NCI-H146 (cell line): ENCODE data around the gene GCSH.
"Not testable (repeated sequence)": the region's sequence is repeated elsewhere in the genome, so short reads cannot be mapped to it uniquely, and the experiment has no call there.

Experiments
- DNase-seq: peaks from one replicate; lab custom pipeline; 2025; lab: John Stamatoyannopoulos, UW

The GCSH gene

GRCh38 chr16:81095953-81096714, at the start of gene GCSH:
GCSH (minus strand) TSS chr16:81096395; CDS start chr16:81096278, 117 bp downstream.
- peak; percentile 96 for DNase-seq

DNA sequence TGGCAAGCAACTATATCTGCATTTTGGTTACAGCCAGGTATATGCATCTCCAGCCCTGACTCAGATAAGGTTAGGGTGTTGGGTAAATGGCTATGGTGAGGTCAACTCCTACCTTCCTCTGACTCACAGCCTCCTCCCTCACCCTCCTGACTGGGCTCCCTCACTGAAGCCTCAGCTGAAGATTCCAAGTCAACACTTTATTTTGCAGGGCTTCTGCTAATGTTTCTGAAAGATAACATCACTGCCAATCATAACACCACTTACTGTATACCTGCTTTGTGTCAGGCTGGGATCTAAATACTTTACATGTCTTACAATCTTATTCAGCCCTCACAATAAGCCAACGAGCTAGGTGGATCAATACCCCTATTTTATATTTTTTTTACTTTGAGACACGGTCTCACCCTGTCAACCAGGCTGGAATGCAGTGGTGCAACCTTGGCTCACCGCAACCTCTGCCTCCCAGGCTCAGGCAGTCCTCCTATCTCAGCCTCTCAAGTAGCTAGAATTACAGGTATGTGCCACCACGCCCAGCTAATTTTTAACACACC, 47.8 kb upstream of the GCSH start:
- no peak for DNase-seq

DNA sequence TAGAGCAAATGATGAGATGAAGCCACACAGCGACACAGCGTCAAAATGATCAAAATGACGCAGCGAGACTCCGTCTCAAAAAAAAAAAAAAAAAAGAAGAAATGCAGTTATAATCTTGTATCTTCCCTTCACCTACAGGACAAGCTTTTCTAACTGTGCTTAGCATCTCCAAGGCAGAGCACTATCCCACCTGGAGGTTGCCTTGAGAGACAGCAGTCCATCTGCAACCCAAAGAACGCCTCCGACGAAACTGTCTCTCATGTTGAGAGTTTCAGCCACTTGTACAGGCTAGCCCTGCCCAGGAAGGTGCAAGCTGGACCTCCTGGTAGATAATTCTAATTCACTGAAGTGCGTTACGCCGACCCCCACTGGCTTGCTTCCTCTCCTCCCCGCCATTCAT, 46.7 kb upstream of the GCSH start:
- DNase-seq: no peak

DNA sequence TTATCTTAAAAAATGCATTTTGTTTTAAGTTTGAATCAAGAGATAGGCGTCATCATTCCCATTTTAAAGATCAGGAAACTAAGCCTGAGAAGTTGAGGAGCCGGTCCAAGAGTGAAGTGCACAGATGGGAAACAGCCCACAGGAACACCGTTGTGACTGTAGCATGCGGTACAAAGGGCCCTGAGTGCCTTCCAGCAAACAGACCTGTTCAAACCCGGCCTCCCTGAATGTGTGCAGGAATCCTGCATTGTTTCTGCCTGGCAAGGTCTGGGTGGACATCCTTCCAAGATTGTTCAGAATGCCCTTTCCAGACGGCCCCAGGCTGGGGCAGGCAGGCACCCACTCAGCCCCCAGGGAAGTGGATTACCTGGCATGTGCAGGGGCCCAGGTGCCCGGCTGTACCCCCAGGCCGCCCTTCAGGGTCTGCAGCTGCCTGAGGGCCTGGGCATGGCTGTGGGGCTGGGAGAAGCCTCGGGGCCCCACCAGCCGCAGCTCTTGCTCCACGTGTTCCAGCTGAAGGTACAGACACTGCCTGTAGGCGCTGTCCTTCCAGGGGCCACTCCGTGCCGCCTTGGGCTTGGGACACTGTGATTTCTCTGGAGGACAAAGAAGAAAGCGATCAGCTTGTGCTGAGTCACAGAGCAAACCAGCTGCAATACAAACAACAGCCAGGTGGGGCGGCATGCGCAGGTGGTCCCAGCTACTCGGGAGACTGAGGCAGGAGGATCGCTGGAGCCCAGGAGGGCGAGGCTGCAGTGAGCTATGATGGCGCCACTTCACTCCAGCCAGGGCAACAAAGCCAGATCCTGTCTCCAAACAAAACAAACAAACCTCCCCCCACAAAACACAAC, 45.0 kb upstream of the GCSH start:
- no peak for DNase-seq

DNA sequence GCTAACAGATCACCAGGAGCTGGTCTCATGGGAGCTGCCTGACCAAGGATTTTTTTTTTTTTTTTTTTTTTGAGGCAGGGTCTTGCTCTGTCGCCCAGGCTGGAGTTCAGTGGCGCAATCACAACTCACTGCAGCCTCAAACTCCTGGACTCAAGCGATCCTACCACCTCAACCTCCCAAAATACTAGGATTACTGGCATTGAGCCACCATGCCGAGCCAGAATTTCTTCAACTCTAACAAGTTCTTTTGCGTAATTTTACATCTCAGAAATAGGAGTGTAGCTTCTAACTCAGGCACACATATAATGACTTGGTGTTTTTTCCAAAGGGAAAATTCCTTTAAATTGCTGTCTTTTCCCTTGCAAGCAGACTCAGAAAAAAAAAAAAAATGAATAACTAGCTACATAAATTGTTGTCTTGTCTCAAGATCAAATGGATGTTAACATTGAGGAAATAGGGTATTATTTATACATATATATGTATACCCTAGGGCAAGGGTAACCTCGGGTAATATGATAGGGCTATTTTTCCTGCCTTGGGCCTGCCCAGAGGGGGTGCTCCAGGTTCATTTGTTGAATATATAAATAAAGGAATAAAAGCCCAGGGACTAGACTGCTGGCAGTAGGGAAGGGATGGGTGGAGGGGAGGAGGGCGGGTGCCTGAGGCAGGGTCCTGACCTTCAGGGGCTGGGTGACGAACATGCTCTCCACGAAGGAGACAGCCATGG, 42.8 kb upstream of the GCSH start:
- DNase-seq: peak; percentile 64

DNA sequence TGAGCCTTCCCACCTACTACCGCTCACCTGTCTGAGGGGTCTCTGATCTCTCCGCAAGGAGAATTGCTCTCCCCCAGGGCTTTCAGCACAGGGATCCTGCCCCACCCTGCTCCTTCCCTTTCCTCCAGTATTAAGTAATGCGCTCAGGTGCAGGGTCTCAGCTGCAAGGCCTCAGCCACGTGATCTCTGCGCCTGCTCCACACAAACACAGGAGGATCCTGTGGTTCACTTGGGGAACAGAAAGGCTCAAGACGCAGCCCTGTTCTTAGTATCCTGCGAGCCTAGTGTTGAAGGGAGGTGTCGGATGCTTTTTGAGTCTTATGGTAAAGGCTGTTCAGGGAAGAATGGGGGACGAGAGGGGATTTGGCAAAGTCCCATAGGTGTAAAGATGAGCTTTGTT, 41.6 kb upstream of the GCSH start:
- no peak for DNase-seq

DNA sequence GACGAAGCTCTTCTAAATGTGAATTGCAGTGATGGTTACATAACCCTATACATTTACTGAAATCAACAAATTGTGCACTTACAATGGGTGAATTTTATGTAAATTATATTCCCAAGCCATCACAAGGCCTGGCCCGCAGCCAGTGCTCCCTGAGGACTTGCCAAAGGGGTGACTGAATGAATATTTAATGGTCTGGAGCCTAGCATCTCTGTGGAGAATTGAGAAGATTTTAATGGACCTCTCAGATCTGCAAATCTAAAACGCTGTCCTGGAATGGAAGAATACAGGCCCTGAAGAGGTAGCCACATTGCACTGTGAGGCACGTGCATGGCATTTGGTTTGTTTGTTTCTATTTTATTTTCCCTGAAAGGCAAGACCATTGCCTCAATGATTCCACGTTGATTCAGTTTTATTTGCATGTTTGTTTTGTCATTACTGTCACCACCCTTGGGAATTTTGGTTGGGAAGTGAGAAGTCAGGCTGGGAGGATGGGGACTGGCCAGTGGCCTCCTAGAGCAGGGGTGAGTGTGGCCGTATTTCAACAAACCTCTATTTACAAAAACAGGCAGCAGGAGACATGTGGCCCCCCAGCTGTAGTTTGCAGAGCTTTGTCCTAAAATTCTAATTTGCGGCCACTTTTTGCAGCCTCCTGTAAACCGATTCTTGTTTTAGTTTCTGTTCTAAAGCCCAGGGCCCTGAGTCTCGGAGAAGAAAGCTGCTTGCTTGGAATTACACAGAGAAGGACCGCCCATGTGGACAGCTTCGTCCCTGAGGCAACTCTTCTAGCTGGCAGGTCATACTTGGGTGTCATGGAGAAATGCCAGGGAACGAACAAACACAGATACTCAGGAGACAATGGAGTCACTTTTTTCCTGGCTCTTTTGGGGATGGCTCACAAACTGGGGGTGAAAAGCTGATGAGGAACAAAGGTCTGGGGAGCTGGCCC, 40.5 kb upstream of the GCSH start:
- DNase-seq: no peak

- no peak for DNase-seq
Measured at GRCh38 chr16:81130126-81130525, 33.9 kb upstream of the GCSH start.

DNA sequence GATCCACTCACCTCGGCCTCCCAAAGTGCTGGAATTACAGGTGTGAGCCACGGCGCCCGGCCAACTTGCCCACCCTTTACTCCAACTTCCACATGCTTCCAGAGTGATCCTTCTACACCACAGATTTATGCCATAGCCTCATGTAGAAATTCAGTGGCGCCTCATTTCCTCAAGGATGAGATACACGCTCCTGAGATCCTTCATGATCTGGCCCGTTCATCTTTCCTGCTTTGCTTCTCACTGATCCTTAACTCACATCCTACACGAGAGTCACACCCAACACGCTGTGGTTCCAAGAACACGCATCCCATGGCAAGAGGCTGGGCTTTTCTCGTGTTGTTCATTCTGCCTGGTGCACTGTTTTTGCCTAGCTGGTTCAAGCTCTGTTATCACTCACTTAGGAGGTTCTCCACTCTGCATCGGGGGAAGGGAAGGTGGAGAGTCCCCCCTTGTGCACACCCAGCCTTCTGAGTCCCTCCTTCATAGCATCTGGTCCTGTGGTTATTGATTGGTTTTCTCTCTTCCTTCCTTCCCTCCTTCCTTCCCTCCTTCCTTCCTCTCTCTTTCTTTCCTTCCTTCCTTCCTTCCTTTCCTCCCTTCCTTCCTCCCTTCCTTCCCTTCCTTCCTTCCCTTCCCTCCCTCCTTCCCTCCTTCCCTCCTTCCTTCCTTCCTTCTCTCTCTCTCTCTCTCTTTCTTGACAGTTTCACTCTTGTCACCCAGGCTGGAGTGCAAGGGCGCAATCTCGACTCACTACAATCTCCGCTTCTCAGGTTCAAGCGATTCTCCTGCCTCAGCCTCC, 32.7 kb upstream of the GCSH start:
- DNase-seq: no peak

DNA sequence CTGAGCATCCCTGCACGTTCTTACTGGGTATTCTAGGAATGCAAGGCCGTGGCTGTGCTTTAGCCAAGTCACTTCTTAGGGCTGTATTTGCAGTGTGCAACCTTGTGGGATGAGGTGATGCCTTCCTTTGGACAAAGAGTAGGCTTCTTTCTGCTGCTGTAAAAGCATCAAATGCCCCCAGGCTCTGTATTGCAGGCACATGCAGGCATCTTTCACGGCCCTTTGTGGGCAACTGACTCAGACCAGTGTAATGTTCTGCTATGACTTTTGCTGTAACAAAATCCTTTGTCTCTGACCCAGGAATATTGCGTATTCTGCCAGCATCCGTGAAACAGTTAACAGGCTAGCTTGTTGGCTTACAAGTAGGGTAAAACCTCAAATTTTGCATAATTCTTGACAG, 30.9 kb upstream of the GCSH start:
- DNase-seq: no peak

DNA sequence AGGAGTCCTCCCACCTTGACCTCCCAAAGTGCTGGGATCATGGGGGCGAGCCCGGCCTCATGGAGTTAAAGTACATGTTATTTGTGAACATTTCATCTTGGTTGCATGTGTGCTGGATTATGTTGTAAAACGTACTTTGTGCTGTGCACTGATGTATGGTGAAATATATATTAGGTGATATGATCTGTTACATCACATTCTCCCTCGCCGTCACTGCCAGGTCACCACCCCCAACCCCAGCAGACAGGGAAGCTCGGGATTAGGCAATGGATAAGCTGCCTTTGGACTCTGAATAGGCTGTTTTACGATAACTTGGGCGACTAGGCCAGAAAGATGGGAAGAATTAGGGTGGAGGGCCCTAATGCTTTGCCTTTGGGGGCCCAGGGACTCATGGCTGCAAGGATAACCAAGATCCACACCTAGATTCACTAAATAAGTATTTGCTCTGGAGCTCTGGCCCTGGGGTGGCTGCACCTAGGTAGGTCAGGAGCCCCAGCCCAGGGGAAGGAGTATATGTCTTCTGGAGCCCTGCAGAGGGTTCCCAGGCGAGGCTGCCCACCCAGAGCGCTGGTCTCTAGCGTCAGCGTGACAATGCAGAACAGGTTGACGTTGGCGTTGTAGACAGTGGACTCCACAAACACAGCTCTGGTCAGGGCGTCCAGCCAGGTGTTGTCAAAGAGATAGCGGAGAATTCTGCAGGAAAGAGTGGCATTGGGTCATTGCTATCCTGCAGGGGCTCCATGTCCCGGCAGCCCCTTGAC, 27.1 kb upstream of the GCSH start:
- no peak for DNase-seq

DNA sequence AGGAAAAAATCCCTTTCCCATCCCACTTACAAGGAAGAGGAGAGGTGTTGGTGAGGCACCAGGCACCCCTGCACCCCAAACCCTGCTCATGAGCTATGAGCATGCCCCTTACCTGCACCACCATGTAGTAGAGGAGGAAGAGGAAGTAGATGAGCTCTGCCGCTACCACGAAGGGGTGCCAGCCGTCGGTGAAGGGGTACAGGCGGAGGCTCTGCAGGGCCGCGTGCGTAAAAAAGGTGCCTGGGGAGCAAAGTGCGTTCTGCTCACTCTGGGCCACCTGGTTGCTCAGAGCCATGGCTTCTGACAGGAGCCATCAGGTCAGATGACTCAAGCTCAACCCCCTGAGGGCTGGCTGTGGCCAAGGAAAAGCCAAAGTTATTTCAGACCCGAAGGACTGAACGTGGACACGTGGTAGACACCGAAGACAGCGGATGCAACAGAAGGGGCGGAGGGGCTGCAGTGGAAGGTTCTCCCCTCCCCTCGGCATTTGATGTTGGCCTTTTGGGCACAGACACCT, 25.3 kb upstream of the GCSH start:
- no peak for DNase-seq

DNA sequence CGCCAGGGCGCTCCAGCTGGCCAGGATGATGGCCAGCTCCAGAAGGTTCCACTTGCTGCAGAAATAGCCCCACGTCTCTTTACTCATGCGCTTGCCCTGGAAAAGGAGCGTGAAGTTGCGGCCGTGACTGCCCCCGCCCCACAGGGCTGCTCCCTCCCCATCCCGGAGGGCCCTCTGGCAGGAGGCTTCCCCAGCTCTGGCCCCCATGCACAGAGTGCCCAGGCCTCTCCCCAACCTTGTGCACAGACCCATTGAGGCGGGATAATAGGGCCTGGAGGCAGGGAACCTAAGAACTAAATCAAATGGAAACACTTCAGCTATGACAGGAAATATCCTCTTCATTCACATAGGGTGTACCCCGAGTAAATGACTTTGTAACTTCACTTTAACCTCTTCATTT, 21.2 kb upstream of the GCSH start:
- no peak for DNase-seq

DNA sequence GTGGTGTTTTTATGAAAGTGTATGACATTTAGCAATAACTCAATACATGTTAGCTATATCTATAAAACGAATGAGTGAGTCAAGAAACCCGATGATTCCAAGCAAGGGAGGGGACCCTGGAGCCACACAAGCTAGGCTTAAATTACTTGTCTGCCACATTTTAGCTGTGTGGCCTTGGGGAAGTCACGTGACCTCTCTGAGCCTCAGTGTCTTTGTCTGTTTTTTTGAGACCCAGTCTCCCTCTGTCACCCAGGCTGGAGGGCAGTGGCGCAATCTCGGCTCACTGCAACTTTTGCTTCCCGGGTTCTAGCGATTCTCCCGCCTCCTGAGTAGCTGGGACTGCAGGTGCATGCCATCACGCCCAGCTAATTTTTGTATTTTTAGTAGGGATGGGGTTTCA, 20.1 kb upstream of the GCSH start:
- no peak for DNase-seq

- no peak for DNase-seq
Measured at GRCh38 chr16:81112453-81112852, 16.3 kb upstream of the GCSH start.

- DNase-seq: not testable (repeated sequence)
Measured at GRCh38 chr16:81109274-81109673, 13.1 kb upstream of the GCSH start.

DNA sequence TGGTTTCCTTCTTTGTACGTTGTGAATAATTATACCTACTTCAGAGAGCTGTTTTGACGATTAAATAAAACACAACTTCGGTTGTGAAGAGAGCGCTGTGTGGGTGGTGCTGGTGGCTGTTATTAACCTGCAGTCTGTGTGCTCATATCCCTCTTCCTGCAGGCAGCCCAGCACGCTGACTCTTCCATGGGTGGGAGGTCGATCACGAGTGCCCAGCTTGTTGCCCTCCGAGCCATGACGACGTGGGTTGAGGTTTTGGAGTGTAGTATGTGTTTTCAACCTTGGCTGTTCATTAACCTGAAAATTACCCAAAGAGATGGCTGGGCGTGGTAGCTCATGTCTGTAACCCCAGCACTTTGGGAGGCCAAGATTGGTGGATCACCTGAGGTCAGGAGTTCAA, 11.3 kb upstream of the GCSH start:
- no peak for DNase-seq

DNA sequence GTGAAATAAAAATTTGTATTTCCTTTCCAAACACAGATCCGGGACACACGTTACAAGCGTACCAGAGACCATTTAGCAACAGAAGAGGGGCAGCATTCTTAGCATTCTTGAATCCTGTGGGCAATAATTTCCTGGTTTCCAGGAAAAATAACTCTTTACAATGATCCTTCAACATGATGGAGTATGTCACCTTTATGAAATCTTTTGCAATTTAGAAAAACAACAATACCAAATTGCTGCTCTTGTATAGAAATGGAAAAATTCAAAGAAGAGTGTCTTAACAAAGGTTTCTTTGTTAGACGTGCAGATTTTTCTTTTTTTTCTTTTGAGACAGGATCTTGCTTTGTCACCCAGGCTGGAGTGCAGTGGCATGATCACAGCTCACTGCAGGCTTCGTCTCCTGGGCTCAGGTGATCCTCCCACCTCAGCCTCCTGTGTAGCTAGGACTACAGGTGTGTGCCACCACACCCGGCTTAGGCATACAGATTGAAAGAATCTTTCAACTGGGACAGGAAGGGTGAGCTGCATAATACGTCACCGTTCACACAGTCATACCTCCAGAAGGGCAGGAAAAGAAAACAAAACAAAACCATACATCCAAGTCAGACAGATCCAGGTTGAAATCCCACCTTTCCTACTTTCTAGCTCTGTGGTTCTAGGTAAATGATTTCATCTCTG, 10.8 kb upstream of the GCSH start:
- DNase-seq: no peak

- DNase-seq: no peak
Measured at GRCh38 chr16:81105946-81106345, 9.8 kb upstream of the GCSH start.
